Mesendoderm (in vitro differentiated cells): ENCODE data around the gene CDC26.

Experiments used
- DNase-seq: peaks from one replicate; pipeline ENCODE4 v3.0.0; 2013
- H2AK5ac ChIP-seq: 2 replicates; pipeline ENCODE4 v1.6.1; 2013; ENCODE audit warnings: low read length, inconsistent platforms
- H2BK120ac ChIP-seq: 2 replicates; pipeline ENCODE4 v1.6.1; 2013; ENCODE audit warnings: low read depth, mild to moderate bottlenecking, low read length, moderate library complexity, mixed read lengths
- H2BK15ac ChIP-seq: replicated peaks from 2 replicates; pipeline ENCODE4 v1.6.1; 2013; ENCODE audit warnings: low read depth, mild to moderate bottlenecking, moderate library complexity
- H2BK5ac ChIP-seq: 2 replicates; pipeline ENCODE4 v1.6.1; 2013; ENCODE audit warnings: low read length, inconsistent platforms
- H3K18ac ChIP-seq: 2 replicates; pipeline ENCODE4 v1.6.1; 2013; ENCODE audit warnings: mild to moderate bottlenecking, low read length, mixed read lengths
- H3K23ac ChIP-seq: one replicate; pipeline ENCODE4 v1.6.1; 2013; ENCODE audit warnings: low read length
- H3K27ac ChIP-seq: 2 replicates; pipeline ENCODE4 v1.5.1; 2013; ENCODE audit warnings: low read depth, mild to moderate bottlenecking, inconsistent platforms, low read length, moderate library complexity
- H3K27me3 ChIP-seq: 2 replicates; pipeline ENCODE4 v1.6.1; 2013; ENCODE audit warnings: low read length, control low read depth, mild to moderate bottlenecking, inconsistent platforms; ENCODE audit not compliant: insufficient read depth, poor library complexity
- H3K36me3 ChIP-seq: 2 replicates; pipeline ENCODE4 v1.6.1; 2013; ENCODE audit warnings: low read length, inconsistent platforms; ENCODE audit not compliant: control insufficient read depth, insufficient read depth
- H3K4ac ChIP-seq: one replicate; pipeline ENCODE4 v1.6.1; 2013; ENCODE audit warnings: low read depth, mild to moderate bottlenecking, low read length, moderate library complexity
- H3K4me1 ChIP-seq: 2 replicates; pipeline ENCODE4 v1.6.1; 2013; ENCODE audit warnings: low read depth, low read length, inconsistent platforms; ENCODE audit not compliant: control insufficient read depth
- H3K4me2 ChIP-seq: 2 replicates; pipeline ENCODE4 v1.6.1; 2013; ENCODE audit warnings: low read length
- H3K4me3 ChIP-seq: 2 replicates; pipeline ENCODE4 v1.5.1; 2013; ENCODE audit warnings: mild to moderate bottlenecking, low read length
- H3K56ac ChIP-seq: one replicate; pipeline ENCODE4 v1.6.1; 2013; ENCODE audit warnings: low read length
- H3K79me1 ChIP-seq: 2 replicates; pipeline ENCODE4 v1.6.1; 2013; ENCODE audit warnings: low read length, inconsistent platforms
- H3K79me2 ChIP-seq: 2 replicates; pipeline ENCODE4 v1.6.1; 2013; ENCODE audit warnings: mild to moderate bottlenecking, low read length; ENCODE audit not compliant: control insufficient read depth, insufficient read depth
- H3K9ac ChIP-seq: 2 replicates; pipeline ENCODE4 v1.6.1; 2013; ENCODE audit warnings: low read length, inconsistent platforms
- H4K5ac ChIP-seq: one replicate; pipeline ENCODE4 v1.6.1; 2013; ENCODE audit warnings: low read length
- H4K8ac ChIP-seq: one replicate; pipeline ENCODE4 v1.6.1; 2013; ENCODE audit warnings: low read depth, mild to moderate bottlenecking, control low read depth, low read length, moderate library complexity
- WGBS: extraction: QIAGEN DNeasy Blood & Tissue Kit; methylation state at CpG from one replicate; pipeline ENCODE4 v1.1.7; 2013; ENCODE audit warnings: low lambda C conversion rate, missing lambda C conversion rate; ENCODE audit not compliant: insufficient coverage; ENCODE audit errors: extremely low coverage; 5-methylcytosine and 5-hydroxymethylcytosine counted together

Gene CDC26

DNA sequence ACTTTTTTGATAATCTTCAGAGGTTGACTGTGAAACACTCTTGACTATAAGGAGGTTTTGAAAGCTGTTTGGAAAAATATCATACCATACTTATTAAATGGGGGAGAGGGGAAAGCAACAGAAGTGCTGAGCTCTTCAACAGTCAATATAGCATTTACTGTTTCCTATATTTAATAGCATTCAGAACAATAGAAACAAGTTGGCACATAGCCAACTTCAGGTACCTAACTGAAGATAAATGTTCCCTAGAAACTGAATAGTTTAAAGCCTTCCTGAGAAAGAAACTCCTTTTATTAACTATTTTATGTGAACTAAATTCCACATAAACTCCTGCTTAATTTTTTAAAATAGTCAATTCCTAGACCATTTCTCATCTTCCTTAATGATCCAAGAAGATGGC, 27.7 kb downstream of the CDC26 start:
- Histone ChIP-seq H3K4me1 (no peaks in the 10 kb centered on the region), H3K79me1 (no peaks in the 10 kb centered on the region), H3K4me3 (no peak overlapping the region), H3K18ac (no peak overlapping the region), H2AK5ac (no peak overlapping the region), H3K56ac (no peak overlapping the region), H3K4ac (no peak overlapping the region), H3K9ac (no peak overlapping the region), H3K27ac (no peak overlapping the region), H3K79me2 (no peaks in the 10 kb centered on the region), H3K4me2 (no peak overlapping the region), H2BK15ac (no peak overlapping the region), H3K27me3 (no peaks in the 10 kb centered on the region), H4K8ac (no peak overlapping the region), H2BK120ac (no peak overlapping the region), H4K5ac (no peak overlapping the region), H3K36me3 (no peaks in the 10 kb centered on the region), H2BK5ac (no peak overlapping the region), H3K23ac (no peak overlapping the region)
- no peak for DNase-seq

- Histone ChIP-seq H3K4me2 (no peak overlapping the region), H2BK120ac (no peak overlapping the region), H3K56ac (no peak overlapping the region), H2BK15ac (no peak overlapping the region), H3K23ac (no peak overlapping the region), H4K5ac (no peak overlapping the region), H3K79me1 (no peaks in the 10 kb centered on the region), H3K27ac (no peak overlapping the region), H3K4me3 (no peak overlapping the region), H3K79me2 (no peaks in the 10 kb centered on the region), H2BK5ac (no peak overlapping the region), H3K27me3 (no peaks in the 10 kb centered on the region), H3K9ac (no peak overlapping the region), H3K18ac (no peak overlapping the region), H3K4me1 (no peaks in the 10 kb centered on the region), H3K36me3 (no peaks in the 10 kb centered on the region), H3K4ac (no peak overlapping the region), H4K8ac (no peak overlapping the region), H2AK5ac (no peak overlapping the region)
- no peak for DNase-seq
- WGBS, result no CpG with 5 or more reads among the region's 6 CpGs
These were observed 28.4 kb downstream of the CDC26 start for GRCh38 chr9:113246928-113247327.

- H2BK15ac ChIP-seq, result no peak overlapping the region
- H4K5ac ChIP-seq, result no peak overlapping the region
- H2AK5ac ChIP-seq, result no peak overlapping the region
- H3K9ac ChIP-seq, result no peak overlapping the region
- no peak overlapping the region for H3K56ac ChIP-seq
- H3K4me3 ChIP-seq, result no peak overlapping the region
- H3K79me2 ChIP-seq, result no peaks in the 10 kb centered on the region
- no peak overlapping the region for H2BK5ac ChIP-seq
- no peak overlapping the region for H3K27ac ChIP-seq
- no peak overlapping the region for H2BK120ac ChIP-seq
- no peaks in the 10 kb centered on the region for H3K79me1 ChIP-seq
- H3K4me2 ChIP-seq, result no peak overlapping the region
- H3K23ac ChIP-seq, result no peak overlapping the region
- H3K4ac ChIP-seq, result no peak overlapping the region
- no peaks in the 10 kb centered on the region for H3K4me1 ChIP-seq
- no peak overlapping the region for H4K8ac ChIP-seq
- H3K27me3 ChIP-seq, result no peaks in the 10 kb centered on the region
- H3K18ac ChIP-seq, result no peak overlapping the region
- DNase-seq, result no peak
- no CpG with 5 or more reads among the region's 4 CpGs for WGBS
- no peaks in the 10 kb centered on the region for H3K36me3 ChIP-seq
These were observed 29.5 kb downstream of the CDC26 start for GRCh38 chr9:113245894-113246293.

DNA sequence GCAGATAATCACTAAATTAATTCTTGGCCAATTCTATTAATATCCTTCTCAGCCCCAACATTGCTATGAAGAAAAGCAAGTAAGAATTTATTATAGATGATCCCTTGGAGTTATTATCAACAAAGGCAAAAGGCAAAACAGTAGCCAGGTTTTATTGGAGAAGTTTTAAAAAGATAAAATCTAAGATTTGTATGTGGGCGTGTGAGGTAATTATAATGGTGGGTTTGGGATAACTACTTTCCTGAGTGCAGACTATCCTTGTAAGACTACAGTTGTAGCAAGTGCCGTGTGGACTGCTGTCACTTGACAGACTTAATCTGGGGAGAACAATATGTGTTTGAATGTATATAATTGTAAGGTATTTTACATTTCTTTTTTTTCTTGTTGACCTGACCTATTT, 30.8 kb downstream of the CDC26 start:
- H3K36me3 ChIP-seq, result no peaks in the 10 kb centered on the region
- H3K27me3 ChIP-seq, result no peaks in the 10 kb centered on the region
- no peak overlapping the region for H2BK15ac ChIP-seq
- no peaks in the 10 kb centered on the region for H3K79me1 ChIP-seq
- no peak overlapping the region for H4K5ac ChIP-seq
- no peaks in the 10 kb centered on the region for H3K4me1 ChIP-seq
- no peak overlapping the region for H3K18ac ChIP-seq
- H2AK5ac ChIP-seq, result no peak overlapping the region
- H2BK5ac ChIP-seq, result no peak overlapping the region
- H3K9ac ChIP-seq, result no peak overlapping the region
- no peak overlapping the region for H3K4ac ChIP-seq
- DNase-seq, result no peak
- H2BK120ac ChIP-seq, result no peak overlapping the region
- no peak overlapping the region for H3K4me3 ChIP-seq
- no peak overlapping the region for H4K8ac ChIP-seq
- no peak overlapping the region for H3K23ac ChIP-seq
- H3K79me2 ChIP-seq, result no peaks in the 10 kb centered on the region
- H3K27ac ChIP-seq, result no peak overlapping the region
- WGBS, result 100% methylated on average over 1 of the region's 2 CpGs
- H3K4me2 ChIP-seq, result no peak overlapping the region
- H3K56ac ChIP-seq, result no peak overlapping the region

DNA sequence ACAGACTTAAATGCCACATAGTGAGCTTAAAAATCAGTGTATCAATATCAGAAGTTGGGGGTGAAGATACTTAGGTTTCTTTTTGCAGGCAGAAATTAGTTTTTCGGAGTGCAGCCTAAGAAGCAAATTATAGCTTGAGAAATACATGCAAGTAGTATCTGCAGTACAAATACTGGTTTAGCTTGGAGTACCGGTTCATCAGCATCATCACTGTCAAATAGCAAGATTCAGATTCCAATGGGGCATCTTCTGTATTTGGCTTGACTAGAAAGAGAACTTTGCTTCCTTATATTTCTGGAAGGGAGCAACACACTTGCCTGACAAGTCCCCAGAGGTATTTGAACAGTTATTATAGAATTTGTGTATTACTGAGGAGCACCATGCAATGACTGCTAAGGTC, 34.2 kb downstream of the CDC26 start:
- H2AK5ac ChIP-seq, result no peak overlapping the region
- no peak overlapping the region for H3K23ac ChIP-seq
- no peak overlapping the region for H3K4ac ChIP-seq
- no peak overlapping the region for H2BK5ac ChIP-seq
- no peak overlapping the region for H3K18ac ChIP-seq
- no peaks in the 10 kb centered on the region for H3K4me1 ChIP-seq
- no peaks in the 10 kb centered on the region for H3K79me2 ChIP-seq
- DNase-seq, result no peak
- H2BK15ac ChIP-seq, result no peak overlapping the region
- peaks cover 2% of the 10 kb centered on the region for H3K79me1 ChIP-seq
- H4K5ac ChIP-seq, result no peak overlapping the region
- H3K4me3 ChIP-seq, result no peak overlapping the region
- no peak overlapping the region for H3K4me2 ChIP-seq
- no peak overlapping the region for H4K8ac ChIP-seq
- no peak overlapping the region for H3K56ac ChIP-seq
- H3K27ac ChIP-seq, result no peak overlapping the region
- H3K27me3 ChIP-seq, result no peaks in the 10 kb centered on the region
- no CpG with 5 or more reads among the region's 2 CpGs for WGBS
- no peak overlapping the region for H2BK120ac ChIP-seq
- H3K9ac ChIP-seq, result no peak overlapping the region
- H3K36me3 ChIP-seq, result no peaks in the 10 kb centered on the region

- H2BK5ac ChIP-seq, result no peak overlapping the region
- no peak overlapping the region for H4K8ac ChIP-seq
- no peaks in the 10 kb centered on the region for H3K4me1 ChIP-seq
- DNase-seq, result no peak
- no peak overlapping the region for H3K4me2 ChIP-seq
- no peaks in the 10 kb centered on the region for H3K27me3 ChIP-seq
- H2AK5ac ChIP-seq, result no peak overlapping the region
- H2BK15ac ChIP-seq, result no peak overlapping the region
- no CpG with 5 or more reads among the region's 4 CpGs for WGBS
- no peak overlapping the region for H3K4ac ChIP-seq
- no peaks in the 10 kb centered on the region for H3K36me3 ChIP-seq
- H3K18ac ChIP-seq, result no peak overlapping the region
- H3K23ac ChIP-seq, result no peak overlapping the region
- H3K79me2 ChIP-seq, result no peaks in the 10 kb centered on the region
- peaks cover 2% of the 10 kb centered on the region for H3K79me1 ChIP-seq
- no peak overlapping the region for H3K4me3 ChIP-seq
- H4K5ac ChIP-seq, result no peak overlapping the region
- H3K27ac ChIP-seq, result no peak overlapping the region
- no peak overlapping the region for H2BK120ac ChIP-seq
- H3K56ac ChIP-seq, result no peak overlapping the region
- no peak overlapping the region for H3K9ac ChIP-seq
These were observed 36.5 kb downstream of the CDC26 start for GRCh38 chr9:113238859-113239232.
